WTC11 (cell line): ENCODE results near the gene ADCK2.

Source experiments
- CREB1 ChIP-seq: sonication (generic); formaldehyde crosslinking; IDR thresholded peaks from 2 replicates; pipeline ENCODE4 v1.8.0; 2023; ENCODE audit warnings: mild to moderate bottlenecking, missing genetic modification reagents
- CTCF ChIP-seq: fragments of 200-600 bp; IDR thresholded peaks from 2 replicates; pipeline ENCODE4 v1.8.0; 2022; ENCODE audit warnings: antibody characterized with exemption
- E2F4 ChIP-seq: sonication (generic); formaldehyde crosslinking; IDR thresholded peaks from 2 replicates; pipeline ENCODE4 v1.8.1; 2022; ENCODE audit warnings: low read depth, mild to moderate bottlenecking, moderate library complexity, missing genetic modification reagents, borderline replicate concordance
- NFE2L1 ChIP-seq: sonication (generic); formaldehyde crosslinking; IDR thresholded peaks from 2 replicates; pipeline ENCODE4 v1.8.1; 2023; ENCODE audit warnings: missing genetic modification reagents
- SMAD4 ChIP-seq: sonication (generic); formaldehyde crosslinking; IDR thresholded peaks from 2 replicates; pipeline ENCODE4 v1.8.0; 2022; ENCODE audit warnings: mild to moderate bottlenecking, missing genetic modification reagents
- USF2 ChIP-seq: sonication (generic); formaldehyde crosslinking; IDR thresholded peaks from 2 replicates; pipeline ENCODE4 v1.8.1; 2023; ENCODE audit warnings: mild to moderate bottlenecking, missing genetic modification reagents, moderate library complexity
- TF ChIP-seq, protein P1 (sequence below): sonication (generic); formaldehyde crosslinking; IDR thresholded peaks from 2 replicates; pipeline ENCODE4 v1.8.1; 2023; ENCODE audit warnings: mild to moderate bottlenecking, missing genetic modification reagents, borderline replicate concordance
- TF ChIP-seq, protein P2 (sequence below): sonication (generic); formaldehyde crosslinking; IDR thresholded peaks from 2 replicates; pipeline ENCODE4 v1.8.1; 2022; ENCODE audit warnings: mild to moderate bottlenecking, missing genetic modification reagents, moderate library complexity, borderline replicate concordance

GRCh38 chr7:140674899-140675701 lies 2.4 kb downstream of the ADCK2 start:
- TF ChIP-seq CTCF (no peak), NFE2L1 (CRISPR knock-in tag) (no peak), CREB1 (CRISPR knock-in tag) (no peak), SMAD4 (CRISPR knock-in tag) (no peak), E2F4 (CRISPR knock-in tag) (no peak), USF2 (CRISPR knock-in tag) (no peak)
- TF ChIP-seq, protein P1, sequence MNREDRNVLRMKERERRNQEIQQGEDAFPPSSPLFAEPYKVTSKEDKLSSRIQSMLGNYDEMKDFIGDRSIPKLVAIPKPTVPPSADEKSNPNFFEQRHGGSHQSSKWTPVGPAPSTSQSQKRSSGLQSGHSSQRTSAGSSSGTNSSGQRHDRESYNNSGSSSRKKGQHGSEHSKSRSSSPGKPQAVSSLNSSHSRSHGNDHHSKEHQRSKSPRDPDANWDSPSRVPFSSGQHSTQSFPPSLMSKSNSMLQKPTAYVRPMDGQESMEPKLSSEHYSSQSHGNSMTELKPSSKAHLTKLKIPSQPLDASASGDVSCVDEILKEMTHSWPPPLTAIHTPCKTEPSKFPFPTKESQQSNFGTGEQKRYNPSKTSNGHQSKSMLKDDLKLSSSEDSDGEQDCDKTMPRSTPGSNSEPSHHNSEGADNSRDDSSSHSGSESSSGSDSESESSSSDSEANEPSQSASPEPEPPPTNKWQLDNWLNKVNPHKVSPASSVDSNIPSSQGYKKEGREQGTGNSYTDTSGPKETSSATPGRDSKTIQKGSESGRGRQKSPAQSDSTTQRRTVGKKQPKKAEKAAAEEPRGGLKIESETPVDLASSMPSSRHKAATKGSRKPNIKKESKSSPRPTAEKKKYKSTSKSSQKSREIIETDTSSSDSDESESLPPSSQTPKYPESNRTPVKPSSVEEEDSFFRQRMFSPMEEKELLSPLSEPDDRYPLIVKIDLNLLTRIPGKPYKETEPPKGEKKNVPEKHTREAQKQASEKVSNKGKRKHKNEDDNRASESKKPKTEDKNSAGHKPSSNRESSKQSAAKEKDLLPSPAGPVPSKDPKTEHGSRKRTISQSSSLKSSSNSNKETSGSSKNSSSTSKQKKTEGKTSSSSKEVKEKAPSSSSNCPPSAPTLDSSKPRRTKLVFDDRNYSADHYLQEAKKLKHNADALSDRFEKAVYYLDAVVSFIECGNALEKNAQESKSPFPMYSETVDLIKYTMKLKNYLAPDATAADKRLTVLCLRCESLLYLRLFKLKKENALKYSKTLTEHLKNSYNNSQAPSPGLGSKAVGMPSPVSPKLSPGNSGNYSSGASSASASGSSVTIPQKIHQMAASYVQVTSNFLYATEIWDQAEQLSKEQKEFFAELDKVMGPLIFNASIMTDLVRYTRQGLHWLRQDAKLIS (CRISPR knock-in tag) = no peak
- TF ChIP-seq, protein P2, sequence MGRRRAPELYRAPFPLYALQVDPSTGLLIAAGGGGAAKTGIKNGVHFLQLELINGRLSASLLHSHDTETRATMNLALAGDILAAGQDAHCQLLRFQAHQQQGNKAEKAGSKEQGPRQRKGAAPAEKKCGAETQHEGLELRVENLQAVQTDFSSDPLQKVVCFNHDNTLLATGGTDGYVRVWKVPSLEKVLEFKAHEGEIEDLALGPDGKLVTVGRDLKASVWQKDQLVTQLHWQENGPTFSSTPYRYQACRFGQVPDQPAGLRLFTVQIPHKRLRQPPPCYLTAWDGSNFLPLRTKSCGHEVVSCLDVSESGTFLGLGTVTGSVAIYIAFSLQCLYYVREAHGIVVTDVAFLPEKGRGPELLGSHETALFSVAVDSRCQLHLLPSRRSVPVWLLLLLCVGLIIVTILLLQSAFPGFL (CRISPR knock-in tag) = no peak
